Measurements from ENCODE around the gene ACYP2. TPM values are rescaled to one million over a fixed set of nuclear protein-coding genes. Genes with fewer than 3 reads are reported as not detected.

The ACYP2 gene
- 2.9 and 5.7 TPM in 2 replicates for total RNA-seq

GRCh38 chr2:54115284-54116137 is at the start of gene ACYP2:
ACYP2 (plus strand) TSS chr2:54115615.

GRCh38 chr2:54256091-54256694 is 140.8 kb downstream of the ACYP2 start, which contains the start of gene TSPYL6:
TSPYL6 (minus strand) TSS chr2:54256229; CDS start chr2:54256151, 78 bp downstream.

Small RNA genes lying within 50 kb of the gene (small RNA-seq; reads per million reads assigned to genes)
- gene RNU7-172P, result not detected

Other genes starting within 250 kb of the ACYP2 start
- gene PSME4, start 144.6 kb upstream of the ACYP2 start, total RNA-seq, result 153 and 179 TPM in 2 replicates
- gene TSPYL6, start 140.6 kb downstream of the ACYP2 start, total RNA-seq, result not detected in 2 replicates